H9 (cell line): ENCODE data around the gene EVI5L. TPM values are rescaled to one million over a fixed set of nuclear protein-coding genes. Genes with fewer than 3 reads are reported as not detected.

ENCODE experiments used
- DNase-seq: peaks from one replicate; pipeline ENCODE4 v3.0.0-alpha.2; 2017
- H2AFZ ChIP-seq: one replicate; pipeline ENCODE4 v1.6.1; 2013; ENCODE audit warnings: mild to moderate bottlenecking, low read length, control low read depth, moderate library complexity
- H2AK5ac ChIP-seq: 2 replicates; pipeline ENCODE4 v1.6.1; 2013; ENCODE audit warnings: low read length, control low read depth, mixed read lengths; ENCODE audit not compliant: insufficient read length
- H2BK120ac ChIP-seq: one replicate; pipeline ENCODE4 v1.6.1; 2013; ENCODE audit warnings: low read depth, mild to moderate bottlenecking, low read length, control low read depth, inconsistent platforms; ENCODE audit not compliant: poor library complexity, severe bottlenecking
- H2BK12ac ChIP-seq: 2 replicates; pipeline ENCODE4 v1.6.1; 2013; ENCODE audit warnings: low read length, control low read depth, mixed read lengths, low read depth; ENCODE audit not compliant: insufficient read length
- H2BK15ac ChIP-seq: 2 replicates; pipeline ENCODE4 v1.6.1; 2013; ENCODE audit warnings: low read depth, low read length, control low read depth
- H2BK20ac ChIP-seq: one replicate; pipeline ENCODE4 v1.6.1; 2013; ENCODE audit warnings: low read depth, mild to moderate bottlenecking, low read length, control low read depth, inconsistent platforms; ENCODE audit not compliant: poor library complexity, severe bottlenecking
- H2BK5ac ChIP-seq: 2 replicates; pipeline ENCODE4 v1.6.1; 2013; ENCODE audit warnings: low read length, control low read depth, mixed read lengths; ENCODE audit not compliant: insufficient read length
- H3K14ac ChIP-seq: 2 replicates; pipeline ENCODE4 v1.6.1; 2013; ENCODE audit warnings: low read length, control low read depth; ENCODE audit not compliant: insufficient read depth
- H3K18ac ChIP-seq: 2 replicates; pipeline ENCODE4 v1.6.1; 2013; ENCODE audit warnings: low read depth, mild to moderate bottlenecking, mixed read lengths, low read length, control low read depth; ENCODE audit not compliant: insufficient read length
- H3K23ac ChIP-seq: 2 replicates; pipeline ENCODE4 v1.6.1; 2013; ENCODE audit warnings: low read length, control low read depth, mixed read lengths, low read depth; ENCODE audit not compliant: insufficient read length
- H3K23me2 ChIP-seq: 2 replicates; pipeline ENCODE4 v1.6.1; 2013; ENCODE audit warnings: low read depth, mild to moderate bottlenecking, mixed read lengths, low read length, control low read depth; ENCODE audit not compliant: insufficient read length, poor library complexity, severe bottlenecking
- H3K27ac ChIP-seq: 2 replicates; pipeline ENCODE4 v1.5.1; 2013; ENCODE audit warnings: low read length, control low read depth, mixed read lengths, low read depth; ENCODE audit not compliant: insufficient read length
- H3K27me3 ChIP-seq: 2 replicates; pipeline ENCODE4 v1.6.1; 2013; ENCODE audit warnings: low read length, control low read depth, inconsistent platforms; ENCODE audit not compliant: insufficient read depth
- H3K4ac ChIP-seq: 2 replicates; pipeline ENCODE4 v1.6.1; 2013; ENCODE audit warnings: low read depth, mild to moderate bottlenecking, control low read depth, inconsistent platforms, low read length, moderate library complexity
- H3K4me1 ChIP-seq: 2 replicates; pipeline ENCODE4 v1.6.1; 2013; ENCODE audit warnings: low read length, control low read depth, inconsistent platforms; ENCODE audit not compliant: insufficient read depth
- H3K4me2 ChIP-seq: 2 replicates; pipeline ENCODE4 v1.6.1; 2013; ENCODE audit warnings: low read length, control low read depth, mixed read lengths; ENCODE audit not compliant: insufficient read length, insufficient read depth
- H3K56ac ChIP-seq: 2 replicates; pipeline ENCODE4 v1.6.1; 2013; ENCODE audit warnings: low read depth, mild to moderate bottlenecking, mixed read lengths, low read length, control low read depth; ENCODE audit not compliant: insufficient read length
- H3K79me1 ChIP-seq: 2 replicates; pipeline ENCODE4 v1.6.1; 2013; ENCODE audit warnings: low read depth, mild to moderate bottlenecking, moderate library complexity, low read length, control low read depth, inconsistent platforms; ENCODE audit not compliant: insufficient read depth, poor library complexity, severe bottlenecking
- H3K79me2 ChIP-seq: 2 replicates; pipeline ENCODE4 v1.6.1; 2013; ENCODE audit warnings: low read length, control low read depth, inconsistent platforms; ENCODE audit not compliant: insufficient read depth
- H3K9ac ChIP-seq: 2 replicates; pipeline ENCODE4 v1.6.1; 2013; ENCODE audit warnings: low read length, control low read depth, mixed read lengths; ENCODE audit not compliant: insufficient read length; ENCODE audit errors: extremely low read depth
- H3K9me3 ChIP-seq: one replicate; pipeline ENCODE4 v1.6.1; 2013; ENCODE audit warnings: low read depth, low read length, inconsistent platforms; ENCODE audit not compliant: control insufficient read depth
- H3T11ph ChIP-seq: one replicate; pipeline ENCODE4 v1.6.1; 2013; ENCODE audit warnings: mild to moderate bottlenecking, low read length, control low read depth, inconsistent platforms
- H4K20me1 ChIP-seq: one replicate; pipeline ENCODE4 v1.6.1; 2013; ENCODE audit not compliant: control insufficient read depth, insufficient read length, insufficient read depth
- H4K5ac ChIP-seq: 2 replicates; pipeline ENCODE4 v1.6.1; 2013; ENCODE audit warnings: low read depth, mild to moderate bottlenecking, mixed read lengths, low read length, control low read depth; ENCODE audit not compliant: insufficient read length
- H4K8ac ChIP-seq: replicated peaks from 2 replicates; pipeline ENCODE4 v1.6.1; 2013; ENCODE audit warnings: low read length, control low read depth, mixed read lengths, low read depth; ENCODE audit not compliant: insufficient read length
- H4K91ac ChIP-seq: 2 replicates; pipeline ENCODE4 v1.6.1; 2013; ENCODE audit warnings: low read depth, mild to moderate bottlenecking, moderate library complexity, mixed read lengths, low read length, control low read depth; ENCODE audit not compliant: insufficient read length
- H3K27ac Mint-ChIP-seq, 3 experiments: 2 replicates in 2 of 3; 3 replicates in 1 of 3; pipeline ENCODE4 v1.8.0; 2020 to 2021; ENCODE audit warnings: mixed read lengths in 3 of 3, mild to moderate bottlenecking in 1 of 3, moderate library complexity in 1 of 3
- H3K27me3 Mint-ChIP-seq: 2 replicates; pipeline ENCODE4 v1.8.0; 2021; ENCODE audit warnings: low read depth, mild to moderate bottlenecking, moderate library complexity, mixed read lengths
- H3K36me3 Mint-ChIP-seq, 3 experiments: 2 replicates in 2 of 3; 3 replicates in 1 of 3; pipeline ENCODE4 v1.8.0; 2020 to 2021; ENCODE audit warnings: low read depth in 3 of 3, mixed read lengths in 3 of 3; ENCODE audit not compliant: insufficient read depth in 1 of 3
- H3K4me1 Mint-ChIP-seq, 2 experiments: 2 replicates each; pipeline ENCODE4 v1.8.0; 2020; ENCODE audit warnings: mixed read lengths in 2 of 2
- H3K4me3 Mint-ChIP-seq, 2 experiments: 2 replicates in 1 of 2; 3 replicates in 1 of 2; pipeline ENCODE4 v1.8.0; 2020 to 2021; ENCODE audit warnings: mild to moderate bottlenecking in 2 of 2, mixed read lengths in 2 of 2, moderate library complexity in 1 of 2
- H3K9me3 Mint-ChIP-seq, 2 experiments: 2 replicates in 1 of 2; 3 replicates in 1 of 2; pipeline ENCODE4 v1.8.0; 2020; ENCODE audit warnings: mild to moderate bottlenecking in 2 of 2, mixed read lengths in 2 of 2, moderate library complexity in 1 of 2
- WGBS: extraction: QIAGEN DNeasy Blood & Tissue Kit; methylation state at CpG from one replicate; pipeline ENCODE4 v1.1.7; 2013; ENCODE audit warnings: missing lambda C conversion rate, low lambda C conversion rate, mixed read lengths; ENCODE audit not compliant: insufficient read length; ENCODE audit errors: extremely low coverage; 5-methylcytosine and 5-hydroxymethylcytosine counted together
- total RNA-seq: library from RNA; stranded (reverse); gene quantifications from 2 replicates; pipeline ENCODE4 v1.2.1, GENCODE V29; 2021
- TF ChIP-seq, protein P1 (sequence below): fragments of 200-600 bp; sonication (generic); conservative IDR thresholded peaks from 3 replicates; pipeline ENCODE4 v1.8.0; 2021; ENCODE audit warnings: antibody characterized with exemption, mild to moderate bottlenecking

The EVI5L gene
- total RNA-seq, 1 experiment from 2014 or later: 7.1 TPM

GRCh38 chr19:7900401-7900870 lies 70.4 kb downstream of the EVI5L start:
- Histone ChIP-seq H4K5ac (no peak overlapping the region), H3K23me2 (peaks cover 16% of the 10 kb centered on the region), H2BK120ac (no peak overlapping the region), H3K4me1 (0 out of 2 replicates have a peak, but pooled peaks cover 4% of the 10 kb centered on the region), H2BK12ac (no peak overlapping the region), H3K4me2 (no peak overlapping the region), H4K8ac (no peak overlapping the region), H3K4ac (no peak overlapping the region), H3K23ac (no peak overlapping the region), H3K18ac (no peak overlapping the region), H3K14ac (no peak overlapping the region), H2BK5ac (no peak overlapping the region), H3K56ac (no peak overlapping the region), H4K20me1 (no peaks in the 10 kb centered on the region), H4K91ac (no peak overlapping the region), H3K79me1 (no peaks in the 10 kb centered on the region), H2AFZ (no peak overlapping the region), H2BK20ac (no peak overlapping the region), H3T11ph (no peak overlapping the region), H3K79me2 (peaks cover 6% of the 10 kb centered on the region; the same call in 1 of the 2 replicates), H3K9me3 (no peaks in the 10 kb centered on the region), H3K9ac (no peak overlapping the region), H3K27ac (no peak overlapping the region), H3K27me3 (no peaks in the 10 kb centered on the region), H2AK5ac (no peak overlapping the region), H2BK15ac (no peak overlapping the region)
- H3K4me3 Mint-ChIP-seq: no peak overlapping the region
- no peak for DNase-seq
- WGBS: no CpG with 5 or more reads among the region's 21 CpGs
- H3K36me3 Mint-ChIP-seq: peaks cover 10 to 21% (median 11%) of the 10 kb centered on the region in 3 experiments
- peaks cover 12 to 19% of the 10 kb centered on the region in 2 experiments for H3K4me1 Mint-ChIP-seq
- peaks cover 3% of the 10 kb centered on the region; the same call in 1 of the 2 replicates for H3K27me3 Mint-ChIP-seq
- TF ChIP-seq, protein P1, sequence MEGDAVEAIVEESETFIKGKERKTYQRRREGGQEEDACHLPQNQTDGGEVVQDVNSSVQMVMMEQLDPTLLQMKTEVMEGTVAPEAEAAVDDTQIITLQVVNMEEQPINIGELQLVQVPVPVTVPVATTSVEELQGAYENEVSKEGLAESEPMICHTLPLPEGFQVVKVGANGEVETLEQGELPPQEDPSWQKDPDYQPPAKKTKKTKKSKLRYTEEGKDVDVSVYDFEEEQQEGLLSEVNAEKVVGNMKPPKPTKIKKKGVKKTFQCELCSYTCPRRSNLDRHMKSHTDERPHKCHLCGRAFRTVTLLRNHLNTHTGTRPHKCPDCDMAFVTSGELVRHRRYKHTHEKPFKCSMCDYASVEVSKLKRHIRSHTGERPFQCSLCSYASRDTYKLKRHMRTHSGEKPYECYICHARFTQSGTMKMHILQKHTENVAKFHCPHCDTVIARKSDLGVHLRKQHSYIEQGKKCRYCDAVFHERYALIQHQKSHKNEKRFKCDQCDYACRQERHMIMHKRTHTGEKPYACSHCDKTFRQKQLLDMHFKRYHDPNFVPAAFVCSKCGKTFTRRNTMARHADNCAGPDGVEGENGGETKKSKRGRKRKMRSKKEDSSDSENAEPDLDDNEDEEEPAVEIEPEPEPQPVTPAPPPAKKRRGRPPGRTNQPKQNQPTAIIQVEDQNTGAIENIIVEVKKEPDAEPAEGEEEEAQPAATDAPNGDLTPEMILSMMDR: no peak
- H3K27ac Mint-ChIP-seq: no peak overlapping the region
- H3K9me3 Mint-ChIP-seq: no peaks in the 10 kb centered on the region; a peak in 3 of 5 replicates
